ENCODE data around the gene IPO4. TPM values are rescaled to one million over a fixed set of nuclear protein-coding genes. Genes with fewer than 3 reads are reported as not detected.

IPO4 gene
- polyA plus RNA-seq, 3 donors = 39.6 to 48.5 (median 42.8) TPM

GRCh38 chr14:24135584-24135833, 53.1 kb downstream of the IPO4 start:
- DNase-seq = no peak

DNA sequence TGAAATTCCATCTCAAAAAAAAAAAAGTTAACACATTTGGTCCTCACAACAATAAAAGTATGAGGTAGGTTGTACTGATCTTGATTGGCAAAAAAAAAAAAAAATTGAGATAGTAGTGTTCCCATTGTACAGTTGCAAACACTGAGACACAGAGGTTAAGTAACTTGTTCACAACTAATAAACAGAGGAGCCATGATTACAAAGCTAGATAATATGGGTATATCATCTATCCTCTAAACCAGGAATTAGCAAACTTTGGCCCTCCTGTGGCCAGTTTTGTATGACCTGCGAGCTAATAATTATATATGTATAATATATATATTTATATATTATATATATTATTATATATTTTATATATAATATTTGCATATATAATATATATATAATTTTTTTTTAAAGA, 54.9 kb downstream of the IPO4 start:
- no peak for DNase-seq

- DNase-seq = no peak
Measured at GRCh38 chr14:24132976-24133375, 55.6 kb downstream of the IPO4 start.

- DNase-seq = no peak
Measured at GRCh38 chr14:24132061-24132685, 56.4 kb downstream of the IPO4 start.

DNA sequence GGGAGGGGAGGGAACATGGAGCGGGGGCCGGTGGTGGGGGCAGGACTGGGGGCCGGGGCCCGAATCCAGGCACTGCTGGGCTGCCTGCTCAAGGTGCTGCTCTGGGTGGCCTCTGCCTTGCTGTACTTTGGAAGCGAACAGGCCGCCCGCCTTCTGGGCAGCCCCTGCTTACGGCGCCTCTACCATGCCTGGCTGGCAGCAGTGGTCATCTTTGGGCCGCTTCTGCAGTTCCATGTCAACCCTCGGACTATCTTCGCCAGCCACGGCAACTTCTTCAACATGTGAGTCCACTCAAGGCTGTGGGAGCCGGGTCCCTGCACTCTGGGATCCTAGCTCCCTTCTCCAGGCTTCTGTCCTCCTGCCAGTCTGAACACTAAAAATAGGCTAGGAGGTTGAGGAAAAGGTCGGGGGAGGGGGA, 57.1 kb downstream of the IPO4 start:
- no peak for DNase-seq

DNA sequence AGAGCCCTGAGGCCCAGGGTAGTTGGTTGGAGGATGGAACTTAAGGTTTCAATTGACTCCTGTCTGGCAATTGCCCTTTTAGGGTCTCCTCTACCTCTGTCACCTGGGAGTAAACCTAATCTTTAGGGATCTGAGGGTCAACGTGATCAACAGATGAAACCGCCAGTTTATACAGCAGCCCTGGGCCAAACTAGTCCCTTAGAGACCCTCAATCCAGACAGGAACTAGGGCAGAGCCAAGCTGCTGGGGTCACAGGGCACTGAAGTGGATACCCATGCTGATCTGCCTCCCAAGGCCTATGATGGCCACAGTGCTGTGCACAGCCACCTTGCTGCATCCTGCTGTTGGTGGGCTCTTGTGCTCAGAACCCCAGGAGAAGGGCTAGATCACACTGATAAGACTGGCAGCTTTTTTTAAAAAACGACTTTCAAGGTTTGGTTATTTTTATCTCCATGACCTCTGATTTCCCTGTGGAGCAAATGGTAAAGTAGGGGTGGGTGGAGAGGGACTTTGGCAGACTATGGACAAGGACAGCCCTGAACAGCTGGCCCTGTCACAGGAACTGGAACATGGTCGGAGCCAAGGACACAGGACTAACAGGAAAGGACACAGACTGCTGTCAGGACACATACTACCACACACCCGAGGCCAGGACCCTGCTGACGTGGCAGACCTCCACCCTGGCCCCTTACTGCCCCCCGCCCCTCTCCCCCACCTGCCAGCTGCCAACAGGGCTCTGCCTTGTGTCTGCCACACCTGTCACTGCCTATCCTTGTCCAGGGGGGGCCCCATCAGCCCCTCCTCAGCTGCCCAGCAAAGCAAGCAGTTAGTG, 57.7 kb downstream of the IPO4 start:
- no peak for DNase-seq

- no peak for DNase-seq
Measured at GRCh38 chr14:24130380-24130716, 58.3 kb downstream of the IPO4 start, which contains the start of gene FITM1. Gene FITM1, plus strand, starts transcription at chr14:24130659. Its CDS starts 905 bp downstream, at chr14:24131564.

Other genes with a start within 250 kb of the IPO4 start
- 10 to 100 TPM; 56.3 to 69.2 (median 65.6) TPM for gene DHRS4, start 235.0 kb downstream of the IPO4 start, polyA plus RNA-seq (ENCODE audit: insufficient read length in 3 of 3)
- 10 to 100 TPM; 36.1 to 44.3 (median 36.8) TPM for gene DHRS4L2, start 199.9 kb downstream of the IPO4 start, polyA plus RNA-seq (ENCODE audit: insufficient read length in 3 of 3)
- 1 to 10 TPM; 2.2 to 2.4 (median 2.4) TPM for gene CARMIL3, start 136.8 kb downstream of the IPO4 start, polyA plus RNA-seq (ENCODE audit: insufficient read length in 3 of 3)
- under 1 TPM in 1 of 3 donors, not detected in 2; 0.24 TPM for gene CPNE6, start 117.3 kb downstream of the IPO4 start, polyA plus RNA-seq (ENCODE audit: insufficient read length in 3 of 3)
- gene PCK2, start 94.5 kb downstream of the IPO4 start, polyA plus RNA-seq (ENCODE audit: insufficient read length in 3 of 3) = 10 to 100 TPM; 37.7 to 41.7 (median 40.0) TPM
- 10 to 100 TPM; 82.2 to 96.2 (median 92.8) TPM for gene DCAF11, start 74.0 kb downstream of the IPO4 start, polyA plus RNA-seq (ENCODE audit: insufficient read length in 3 of 3)
- gene NRL, start 73.9 kb downstream of the IPO4 start, polyA plus RNA-seq (ENCODE audit: insufficient read length in 3 of 3) = 1 to 10 TPM; 2.7 to 3.2 (median 2.9) TPM
- 1 to 10 TPM; 1.1 to 2.3 (median 1.5) TPM for gene FITM1, start 58.2 kb downstream of the IPO4 start, polyA plus RNA-seq (ENCODE audit: insufficient read length in 3 of 3)
- gene PSME1, start 52.6 kb downstream of the IPO4 start, polyA plus RNA-seq (ENCODE audit: insufficient read length in 3 of 3) = 100 to 1,000 TPM; 175 to 216 (median 196) TPM
- gene EMC9, start 47.2 kb downstream of the IPO4 start, polyA plus RNA-seq (ENCODE audit: insufficient read length in 3 of 3) = 10 to 100 TPM; 19.8 to 29.7 (median 21.1) TPM
- gene PSME2, start 42.2 kb downstream of the IPO4 start, polyA plus RNA-seq (ENCODE audit: insufficient read length in 3 of 3) = 100 to 1,000 TPM; 145 to 164 (median 151) TPM
- 10 to 100 TPM; 46.4 to 70.4 (median 53.4) TPM for gene RNF31, start 41.3 kb downstream of the IPO4 start, polyA plus RNA-seq (ENCODE audit: insufficient read length in 3 of 3)
- 10 to 100 TPM; 56.8 to 68.9 (median 57.2) TPM for gene IRF9, start 27.6 kb downstream of the IPO4 start, polyA plus RNA-seq (ENCODE audit: insufficient read length in 3 of 3)
- 10 to 100 TPM; 71.4 to 85.6 (median 80.8) TPM for gene REC8, start 16.7 kb downstream of the IPO4 start, polyA plus RNA-seq (ENCODE audit: insufficient read length in 3 of 3)
- 10 to 100 TPM; 45.2 to 55.8 (median 46.7) TPM for gene TM9SF1, start 6.6 kb upstream of the IPO4 start, polyA plus RNA-seq (ENCODE audit: insufficient read length in 3 of 3)
- 10 to 100 TPM in 2 of 3 donors, 1 to 10 TPM in 1; 3.9 to 17.9 (median 14.1) TPM for gene TSSK4, start 16.9 kb upstream of the IPO4 start, polyA plus RNA-seq (ENCODE audit: insufficient read length in 3 of 3)
- gene CHMP4A, start 24.7 kb upstream of the IPO4 start, polyA plus RNA-seq (ENCODE audit: insufficient read length in 3 of 3) = 10 to 100 TPM; 50.6 to 70.2 (median 58.2) TPM
- gene MDP1, start 27.2 kb upstream of the IPO4 start, polyA plus RNA-seq (ENCODE audit: insufficient read length in 3 of 3) = 10 to 100 TPM; 13.0 to 20.1 (median 15.3) TPM
- 100 to 1,000 TPM; 197 to 260 (median 254) TPM for gene NEDD8, start 43.6 kb upstream of the IPO4 start, polyA plus RNA-seq (ENCODE audit: insufficient read length in 3 of 3)
- gene GMPR2, start 44.1 kb upstream of the IPO4 start, polyA plus RNA-seq (ENCODE audit: insufficient read length in 3 of 3) = 100 to 1,000 TPM; 120 to 132 (median 123) TPM
- gene TINF2, start 53.8 kb upstream of the IPO4 start, polyA plus RNA-seq (ENCODE audit: insufficient read length in 3 of 3) = 10 to 100 TPM; 59.4 to 62.5 (median 60.9) TPM
- gene TGM1, start 74.4 kb upstream of the IPO4 start, polyA plus RNA-seq (ENCODE audit: insufficient read length in 3 of 3) = 1 to 10 TPM; 1.5 to 4.2 (median 2.5) TPM
- 10 to 100 TPM; 24.2 to 25.5 (median 25.0) TPM for gene RABGGTA, start 82.8 kb upstream of the IPO4 start, polyA plus RNA-seq (ENCODE audit: insufficient read length in 3 of 3)
- gene DHRS1, start 111.0 kb upstream of the IPO4 start, polyA plus RNA-seq (ENCODE audit: insufficient read length in 3 of 3) = 10 to 100 TPM; 41.6 to 68.7 (median 43.4) TPM
- 10 to 100 TPM; 28.0 to 29.7 (median 28.7) TPM for gene NOP9, start 111.0 kb upstream of the IPO4 start, polyA plus RNA-seq (ENCODE audit: insufficient read length in 3 of 3)
- gene CIDEB, start 119.2 kb upstream of the IPO4 start, polyA plus RNA-seq (ENCODE audit: insufficient read length in 3 of 3) = 10 to 100 TPM; 24.7 to 32.3 (median 28.3) TPM
- 1 to 10 TPM; 3.2 to 5.3 (median 4.4) TPM for gene LTB4R2, start 121.3 kb upstream of the IPO4 start, polyA plus RNA-seq (ENCODE audit: insufficient read length in 3 of 3)
- 1 to 10 TPM; 5.0 to 7.2 (median 5.7) TPM for gene LTB4R, start 122.7 kb upstream of the IPO4 start, polyA plus RNA-seq (ENCODE audit: insufficient read length in 3 of 3)
- 10 to 100 TPM; 19.3 to 22.6 (median 20.8) TPM for gene ADCY4, start 146.3 kb upstream of the IPO4 start, polyA plus RNA-seq (ENCODE audit: insufficient read length in 3 of 3)
- gene RIPK3, start 151.2 kb upstream of the IPO4 start, polyA plus RNA-seq (ENCODE audit: insufficient read length in 3 of 3) = 1 to 10 TPM; 3.3 to 4.1 (median 3.8) TPM
- 10 to 100 TPM; 60.1 to 84.6 (median 72.6) TPM for gene NFATC4, start 179.4 kb upstream of the IPO4 start, polyA plus RNA-seq (ENCODE audit: insufficient read length in 3 of 3)
- gene NYNRIN, start 210.2 kb upstream of the IPO4 start, polyA plus RNA-seq (ENCODE audit: insufficient read length in 3 of 3) = 10 to 100 TPM; 44.1 to 58.4 (median 56.4) TPM
- 1 to 10 TPM; 2.4 to 4.2 (median 3.1) TPM for gene CBLN3, start 240.9 kb upstream of the IPO4 start, polyA plus RNA-seq (ENCODE audit: insufficient read length in 3 of 3)
- 10 to 100 TPM; 43.7 to 55.8 (median 53.3) TPM for gene KHNYN, start 241.1 kb upstream of the IPO4 start, polyA plus RNA-seq (ENCODE audit: insufficient read length in 3 of 3)

Data from renal pelvis (tissue), 4 donors.